ENCODE measurements around the gene ENTPD1.
"Not testable (repeated sequence)": the region's sequence is repeated elsewhere in the genome, so short reads cannot be mapped to it uniquely, and the experiment has no call there.

The ENTPD1 gene

DNA sequence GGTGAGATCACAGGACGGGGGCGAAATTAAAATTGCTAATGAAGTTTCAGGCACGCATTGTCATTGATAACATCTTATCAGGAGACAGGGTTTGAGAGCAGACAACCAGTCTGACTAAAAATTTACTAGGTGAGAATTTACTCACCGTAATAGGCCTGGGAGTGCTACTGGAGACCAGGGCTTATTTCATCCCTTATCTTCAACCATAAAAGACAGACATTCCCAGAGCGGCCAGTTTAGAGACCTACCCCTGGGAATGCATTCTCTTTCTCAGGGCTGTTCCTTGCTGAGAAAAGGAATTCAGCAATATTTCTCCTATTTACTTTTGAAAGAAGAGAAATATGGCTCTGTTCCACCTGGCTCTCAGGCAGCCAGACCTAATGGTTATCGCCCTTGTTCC lies 23.1 kb upstream of the ENTPD1 start:
- not testable (repeated sequence) for H3K4me1 ChIP-seq (ENCODE audit: control insufficient read depth in 1 of 2, insufficient read depth in 2 of 2, low read length in 2 of 2); H3K27ac ChIP-seq (ENCODE audit: low read length); H3K9me3 ChIP-seq (ENCODE audit: control insufficient read depth in 1 of 2, low read length in 2 of 2); H3K4me3 ChIP-seq (ENCODE audit: low read depth in 1 of 2, low read length in 2 of 2); H3K36me3 ChIP-seq (ENCODE audit: control insufficient read depth in 1 of 2, insufficient read depth in 2 of 2, low read length in 2 of 2); H3K27me3 ChIP-seq (ENCODE audit: low read depth, low read length)

DNA sequence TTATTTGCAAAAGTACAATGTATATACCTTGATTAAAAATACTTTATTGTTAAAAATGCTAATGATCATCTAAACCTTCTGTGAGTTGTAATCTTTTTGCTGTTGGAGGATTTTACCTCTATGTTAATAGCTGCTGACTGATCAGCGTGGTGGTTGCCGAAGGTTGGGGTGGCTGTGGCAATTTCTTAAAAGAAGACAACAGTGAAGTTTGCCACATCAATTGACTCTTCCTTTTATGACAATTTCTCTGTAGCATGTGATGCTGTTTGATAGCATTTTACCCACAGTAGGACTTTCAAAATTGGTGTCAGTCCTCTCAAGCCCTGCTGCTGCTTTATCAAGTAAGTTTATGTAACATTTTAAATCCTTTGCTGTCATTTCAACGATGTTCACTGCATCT lies 16.9 kb upstream of the ENTPD1 start:
- Histone ChIP-seq H3K4me1 (ENCODE audit: control insufficient read depth in 1 of 2, insufficient read depth in 2 of 2, low read length in 2 of 2) (no peaks in the 10 kb centered on the region), H3K27ac (ENCODE audit: low read length) (no peak overlapping the region), H3K4me3 (ENCODE audit: low read depth in 1 of 2, low read length in 2 of 2) (no peak overlapping the region), H3K27me3 (ENCODE audit: low read depth, low read length) (no peaks in the 10 kb centered on the region), H3K36me3 (ENCODE audit: control insufficient read depth in 1 of 2, insufficient read depth in 2 of 2, low read length in 2 of 2) (no peaks in the 10 kb centered on the region), H3K9me3 (ENCODE audit: control insufficient read depth in 1 of 2, low read length in 2 of 2) (peaks cover 0 to under 1% of the 10 kb centered on the region in 2 donors)

DNA sequence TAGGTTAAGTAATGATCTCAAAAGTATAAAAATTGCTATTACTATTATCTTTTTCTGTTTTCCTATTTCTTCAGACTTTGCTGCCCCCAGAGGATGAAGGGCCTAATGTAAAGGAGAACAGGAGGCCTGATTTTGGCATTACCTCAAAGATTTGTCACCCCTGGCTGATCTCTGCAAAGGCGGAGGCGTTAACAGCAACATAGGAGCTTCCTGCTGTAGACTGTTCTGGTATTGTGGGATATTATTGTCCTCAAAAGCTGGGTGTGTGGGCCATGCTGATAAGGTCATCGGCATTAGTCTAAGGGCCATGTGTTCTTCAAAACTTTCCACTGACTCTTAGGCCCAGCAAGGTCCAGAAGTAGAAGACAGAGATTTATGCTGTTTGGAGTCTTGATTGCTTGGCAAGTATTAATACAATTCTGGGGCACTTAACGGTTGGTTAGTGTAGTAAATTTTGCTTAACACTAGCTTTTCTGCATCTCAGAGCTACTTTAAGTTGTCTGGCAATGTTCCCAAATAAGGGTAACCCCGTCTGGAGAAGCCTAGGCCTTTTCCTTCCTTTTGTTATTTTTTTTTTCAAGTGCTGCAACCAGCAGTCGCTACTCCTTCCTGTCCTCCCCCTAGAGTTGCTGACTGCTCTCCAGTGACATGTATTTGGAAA lies 14.0 kb upstream of the ENTPD1 start:
- no peaks in the 10 kb centered on the region for H3K9me3 ChIP-seq (ENCODE audit: control insufficient read depth in 1 of 2, low read length in 2 of 2)

DNA sequence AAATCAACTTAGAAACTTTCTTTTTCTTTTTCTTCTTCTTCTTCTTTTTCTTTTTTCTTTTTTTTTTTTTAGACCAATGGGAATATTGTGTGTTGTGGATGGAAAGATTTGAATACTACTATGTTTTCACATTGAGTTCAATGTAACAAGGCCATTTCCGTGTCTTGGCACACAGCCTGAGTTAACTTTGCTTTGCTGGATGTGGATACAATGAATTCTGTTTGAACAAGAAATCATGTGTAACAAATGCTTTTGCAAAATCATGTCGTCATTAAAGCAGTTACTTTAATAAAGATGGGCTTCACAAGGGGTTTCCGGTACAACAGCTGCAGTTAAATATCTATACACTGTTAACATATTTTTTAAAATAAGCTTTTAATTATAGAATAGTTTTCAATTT lies 13.5 kb upstream of the ENTPD1 start:
- Histone ChIP-seq H3K9me3 (ENCODE audit: control insufficient read depth in 1 of 2, low read length in 2 of 2) (no peaks in the 10 kb centered on the region), H3K27me3 (ENCODE audit: low read depth, low read length) (no peaks in the 10 kb centered on the region), H3K27ac (ENCODE audit: low read length) (peak overlapping the region; percentile 61), H3K4me3 (ENCODE audit: low read depth in 1 of 2, low read length in 2 of 2) (no peak overlapping the region), H3K4me1 (ENCODE audit: control insufficient read depth in 1 of 2, insufficient read depth in 2 of 2, low read length in 2 of 2) (no peaks in the 10 kb centered on the region), H3K36me3 (ENCODE audit: control insufficient read depth in 1 of 2, insufficient read depth in 2 of 2, low read length in 2 of 2) (no peaks in the 10 kb centered on the region)

More for the DNA sequence above, 14.0 kb upstream of the ENTPD1 start:
- peak overlapping the region; percentile 61 for H3K27ac ChIP-seq (ENCODE audit: low read length)
- no peak overlapping the region for H3K4me3 ChIP-seq (ENCODE audit: low read depth in 1 of 2, low read length in 2 of 2)
- no peaks in the 10 kb centered on the region for H3K4me1 ChIP-seq (ENCODE audit: control insufficient read depth in 1 of 2, insufficient read depth in 2 of 2, low read length in 2 of 2)
- H3K27me3 ChIP-seq (ENCODE audit: low read depth, low read length): no peaks in the 10 kb centered on the region
- H3K36me3 ChIP-seq (ENCODE audit: control insufficient read depth in 1 of 2, insufficient read depth in 2 of 2, low read length in 2 of 2): no peaks in the 10 kb centered on the region

DNA sequence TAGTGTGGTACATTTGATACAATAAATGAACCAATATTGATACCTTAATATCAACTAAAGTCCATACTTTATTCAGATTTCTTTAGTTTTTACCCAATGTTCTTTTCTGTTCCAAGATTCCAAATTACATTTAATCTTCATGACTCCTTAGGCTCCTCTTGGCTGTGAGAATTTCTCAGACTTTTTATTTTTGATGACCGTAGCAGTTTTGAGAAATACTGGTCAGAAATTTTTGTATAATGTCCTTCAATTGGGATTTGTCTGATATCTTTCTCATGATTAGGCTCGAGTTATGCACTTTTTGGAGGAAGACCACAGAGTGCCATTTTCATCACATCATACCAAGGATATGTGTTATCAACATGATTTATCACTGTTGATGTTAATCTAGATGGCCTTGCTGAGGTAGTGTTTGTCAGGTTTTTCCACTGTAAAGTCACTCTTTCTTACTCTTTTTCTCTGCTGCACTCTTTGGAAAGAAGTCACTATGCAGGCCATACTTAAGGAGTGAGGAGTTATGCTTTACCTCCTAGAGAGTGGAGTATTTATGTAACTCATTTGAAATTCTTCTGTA lies 12.9 kb upstream of the ENTPD1 start:
- no peaks in the 10 kb centered on the region for H3K9me3 ChIP-seq (ENCODE audit: control insufficient read depth in 1 of 2, low read length in 2 of 2)
- no peaks in the 10 kb centered on the region for H3K36me3 ChIP-seq (ENCODE audit: control insufficient read depth in 1 of 2, insufficient read depth in 2 of 2, low read length in 2 of 2)
- H3K27me3 ChIP-seq (ENCODE audit: low read depth, low read length): no peaks in the 10 kb centered on the region
- H3K27ac ChIP-seq (ENCODE audit: low read length): no peak overlapping the region
- H3K4me1 ChIP-seq (ENCODE audit: control insufficient read depth in 1 of 2, insufficient read depth in 2 of 2, low read length in 2 of 2): no peaks in the 10 kb centered on the region
- no peak overlapping the region for H3K4me3 ChIP-seq (ENCODE audit: low read depth in 1 of 2, low read length in 2 of 2)

DNA sequence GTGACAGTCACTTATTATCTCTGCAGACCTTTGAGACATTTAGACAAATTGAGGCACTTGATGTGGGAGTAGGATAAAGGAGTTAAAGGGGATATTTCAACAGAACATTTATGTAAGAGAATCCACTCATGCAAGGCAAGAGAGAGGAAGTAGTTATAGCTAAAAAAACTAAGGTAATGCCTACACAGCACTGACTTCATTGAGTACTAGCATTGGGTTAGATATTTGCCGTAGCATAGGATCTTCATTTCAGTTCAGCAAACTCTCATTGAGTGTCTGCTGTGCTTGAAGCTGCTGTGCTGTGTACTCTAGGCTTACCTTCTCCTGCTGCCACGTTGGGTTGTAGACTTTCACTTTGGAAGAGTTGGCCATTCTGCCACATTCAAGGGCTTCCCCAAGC lies 10.5 kb upstream of the ENTPD1 start:
- Histone ChIP-seq H3K27ac (ENCODE audit: low read length) (no peak overlapping the region), H3K4me1 (ENCODE audit: control insufficient read depth in 1 of 2, insufficient read depth in 2 of 2, low read length in 2 of 2) (no peaks in the 10 kb centered on the region), H3K36me3 (ENCODE audit: control insufficient read depth in 1 of 2, insufficient read depth in 2 of 2, low read length in 2 of 2) (no peaks in the 10 kb centered on the region), H3K9me3 (ENCODE audit: control insufficient read depth in 1 of 2, low read length in 2 of 2) (no peaks in the 10 kb centered on the region), H3K4me3 (ENCODE audit: low read depth in 1 of 2, low read length in 2 of 2) (no peak overlapping the region), H3K27me3 (ENCODE audit: low read depth, low read length) (no peaks in the 10 kb centered on the region)

DNA sequence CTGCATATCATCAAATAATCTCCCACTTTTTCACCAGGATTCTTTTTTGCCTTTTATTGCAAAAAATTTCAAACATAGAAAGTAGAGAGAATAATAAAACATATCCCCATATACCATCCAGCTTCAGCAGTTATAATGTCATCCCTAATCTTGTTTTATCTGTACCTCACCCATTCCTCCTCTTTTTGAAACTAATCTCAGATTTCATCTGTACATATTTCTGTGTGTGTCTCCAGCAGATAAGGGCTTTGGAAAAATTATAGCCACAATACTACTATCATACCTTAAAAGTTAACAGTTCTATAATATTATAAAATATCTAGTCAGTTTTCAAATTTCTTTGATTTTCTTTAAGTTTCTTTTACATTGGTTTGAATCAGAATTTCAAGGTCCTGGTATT lies 7.6 kb upstream of the ENTPD1 start:
- H3K36me3 ChIP-seq (ENCODE audit: control insufficient read depth in 1 of 2, insufficient read depth in 2 of 2, low read length in 2 of 2): no peaks in the 10 kb centered on the region
- H3K4me3 ChIP-seq (ENCODE audit: low read depth in 1 of 2, low read length in 2 of 2): no peak overlapping the region
- H3K27me3 ChIP-seq (ENCODE audit: low read depth, low read length): no peaks in the 10 kb centered on the region
- H3K9me3 ChIP-seq (ENCODE audit: control insufficient read depth in 1 of 2, low read length in 2 of 2): no peaks in the 10 kb centered on the region
- no peaks in the 10 kb centered on the region for H3K4me1 ChIP-seq (ENCODE audit: control insufficient read depth in 1 of 2, insufficient read depth in 2 of 2, low read length in 2 of 2)
- no peak overlapping the region for H3K27ac ChIP-seq (ENCODE audit: low read length)

DNA sequence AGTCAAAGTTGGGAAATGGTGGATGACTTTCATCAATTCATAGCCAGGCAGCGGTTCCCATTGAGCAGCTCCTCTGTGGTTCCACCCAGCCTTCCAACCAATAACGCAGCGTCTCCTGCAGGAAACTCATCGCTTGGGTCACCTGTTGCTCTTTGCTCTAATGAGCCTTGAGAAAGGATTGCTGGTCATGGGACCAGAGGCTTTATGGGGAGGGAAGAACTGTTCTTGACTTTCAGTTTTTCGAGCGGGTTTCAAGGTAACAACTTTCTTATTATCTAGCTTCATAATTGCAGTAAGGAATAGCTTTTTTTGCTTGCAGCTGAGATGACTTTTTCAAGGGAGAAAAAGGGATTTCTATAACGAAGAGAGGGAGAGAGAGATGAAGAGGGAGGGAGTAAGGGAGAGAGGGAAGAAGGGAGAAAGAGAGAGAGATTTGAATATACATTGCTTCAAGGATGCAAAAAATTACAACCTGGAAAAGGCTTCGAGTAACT lies 405 bp upstream of the ENTPD1 start:
- no peaks in the 10 kb centered on the region for H3K36me3 ChIP-seq (ENCODE audit: control insufficient read depth in 1 of 2, insufficient read depth in 2 of 2, low read length in 2 of 2)
- H3K4me1 ChIP-seq (ENCODE audit: control insufficient read depth in 1 of 2, insufficient read depth in 2 of 2, low read length in 2 of 2): no peaks in the 10 kb centered on the region
- peak overlapping the region; percentile 89 for H3K27ac ChIP-seq (ENCODE audit: low read length)
- no peaks in the 10 kb centered on the region for H3K27me3 ChIP-seq (ENCODE audit: low read depth, low read length)
- peak overlapping the region; percentile 66 to 68 for H3K4me3 ChIP-seq (ENCODE audit: low read depth in 1 of 2, low read length in 2 of 2)
- no peaks in the 10 kb centered on the region for H3K9me3 ChIP-seq (ENCODE audit: control insufficient read depth in 1 of 2, low read length in 2 of 2)

DNA sequence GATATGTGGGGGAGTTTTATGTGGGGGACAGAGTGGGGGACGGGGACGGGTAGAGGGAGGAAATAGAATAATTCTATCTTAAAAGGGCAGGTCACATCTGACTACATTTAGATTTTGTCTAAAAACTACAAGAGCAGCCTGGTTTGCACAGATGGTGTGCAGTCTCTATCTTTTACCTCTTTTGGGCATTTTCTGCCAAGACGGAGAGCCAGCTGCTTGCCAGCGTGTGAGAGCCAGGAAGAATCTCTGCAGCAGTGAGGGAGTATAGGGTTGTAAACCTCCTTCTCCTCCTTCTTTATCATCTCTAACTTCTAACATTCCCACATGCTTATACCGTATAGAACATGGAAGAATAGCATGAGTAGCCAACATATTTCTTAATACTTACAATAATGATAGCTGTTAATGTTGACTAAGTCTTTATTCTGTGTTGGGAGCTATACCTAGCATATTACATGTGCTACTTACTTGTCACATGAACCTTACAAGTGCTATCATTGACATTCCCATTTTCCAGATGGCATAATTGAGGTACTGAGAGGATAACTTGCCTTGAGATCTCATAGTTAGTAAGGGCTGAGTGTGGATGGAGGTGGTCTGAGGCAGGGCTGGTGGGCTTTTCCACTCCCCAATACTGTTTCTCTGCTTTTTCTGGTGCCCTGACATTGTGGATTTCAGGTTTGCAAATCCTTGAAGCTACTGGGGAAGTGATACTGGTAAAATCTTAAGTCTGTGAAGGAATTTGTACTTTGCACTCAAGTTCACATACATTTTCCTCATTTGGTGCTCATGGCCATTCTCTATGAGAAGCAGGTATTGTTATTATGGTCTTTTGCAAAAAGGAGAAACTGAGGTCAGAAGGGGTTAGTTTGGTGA lies 1.1 kb downstream of the ENTPD1 start:
- no peaks in the 10 kb centered on the region for H3K36me3 ChIP-seq (ENCODE audit: control insufficient read depth in 1 of 2, insufficient read depth in 2 of 2, low read length in 2 of 2)
- peak overlapping the region; percentile 66 to 68 for H3K4me3 ChIP-seq (ENCODE audit: low read depth in 1 of 2, low read length in 2 of 2)
- H3K4me1 ChIP-seq (ENCODE audit: control insufficient read depth in 1 of 2, insufficient read depth in 2 of 2, low read length in 2 of 2): no peaks in the 10 kb centered on the region
- H3K27ac ChIP-seq (ENCODE audit: low read length): peak overlapping the region; percentile 89
- no peaks in the 10 kb centered on the region for H3K27me3 ChIP-seq (ENCODE audit: low read depth, low read length)
- no peaks in the 10 kb centered on the region for H3K9me3 ChIP-seq (ENCODE audit: control insufficient read depth in 1 of 2, low read length in 2 of 2)

DNA sequence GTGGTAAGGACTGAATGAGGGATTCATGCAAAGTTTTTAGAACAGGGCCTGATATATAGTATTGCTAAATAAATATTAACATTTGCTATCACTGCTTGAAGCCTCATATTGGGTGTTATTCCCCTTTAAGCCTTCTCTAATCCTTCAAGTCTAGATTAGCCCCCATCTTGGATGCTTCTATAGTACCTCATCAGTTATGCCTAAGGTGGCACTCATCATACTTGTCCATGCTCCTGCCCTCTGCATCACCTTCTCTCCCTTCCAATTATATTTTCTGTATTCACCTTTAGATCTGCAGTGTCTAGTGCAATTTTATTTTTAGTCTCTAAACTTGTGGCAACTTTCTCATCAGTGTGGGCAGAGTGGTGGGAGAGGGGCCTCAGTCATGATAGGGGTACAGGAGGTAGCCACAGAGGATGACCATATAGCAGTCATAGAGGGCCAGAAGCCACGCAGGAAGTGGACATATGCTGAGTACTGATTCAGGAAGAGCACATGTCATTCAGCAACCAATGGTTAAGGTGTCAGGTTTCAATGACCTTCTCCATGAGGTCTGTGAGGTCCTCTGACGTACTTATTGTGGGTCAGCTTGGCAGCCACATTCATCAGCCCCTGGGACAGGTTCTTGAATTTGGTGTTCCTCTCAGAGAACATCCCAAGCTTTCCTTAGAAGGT lies 2.5 kb downstream of the ENTPD1 start:
- H3K4me1 ChIP-seq (ENCODE audit: control insufficient read depth in 1 of 2, insufficient read depth in 2 of 2, low read length in 2 of 2): no peaks in the 10 kb centered on the region
- H3K27ac ChIP-seq (ENCODE audit: low read length): peak overlapping the region; percentile 71
- no peaks in the 10 kb centered on the region for H3K9me3 ChIP-seq (ENCODE audit: control insufficient read depth in 1 of 2, low read length in 2 of 2)
- H3K36me3 ChIP-seq (ENCODE audit: control insufficient read depth in 1 of 2, insufficient read depth in 2 of 2, low read length in 2 of 2): no peaks in the 10 kb centered on the region
- no peaks in the 10 kb centered on the region for H3K27me3 ChIP-seq (ENCODE audit: low read depth, low read length)
- peak overlapping the region in 1 of 2 donors; percentile 27 for H3K4me3 ChIP-seq (ENCODE audit: low read depth in 1 of 2, low read length in 2 of 2)

DNA sequence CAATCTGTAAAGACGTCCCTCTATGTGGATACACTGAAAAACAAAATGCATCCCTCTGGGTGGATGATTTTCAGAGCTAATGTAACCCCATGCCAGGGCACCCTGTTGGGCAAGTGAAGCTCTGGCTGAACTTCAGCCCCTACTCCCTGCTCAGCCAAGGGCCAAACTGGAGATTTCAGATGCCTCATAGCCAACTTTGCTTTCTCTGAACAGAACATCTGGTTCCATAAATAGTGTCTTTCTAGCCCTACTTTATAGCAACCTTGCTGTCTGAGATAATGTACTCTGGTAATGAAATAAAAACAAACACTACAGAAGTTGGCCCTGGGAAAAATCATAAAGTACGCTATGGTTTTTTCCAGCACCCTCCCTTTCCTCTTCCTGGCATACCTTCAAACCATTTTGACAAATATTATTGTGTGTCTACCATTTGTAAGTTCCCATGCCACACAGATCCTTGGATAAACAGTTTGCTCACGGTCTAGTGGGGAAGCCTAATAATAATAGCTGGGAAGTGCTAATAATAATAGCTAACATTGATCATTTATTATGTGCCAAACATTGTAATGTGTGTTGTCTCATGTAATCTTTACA lies 3.4 kb downstream of the ENTPD1 start:
- H3K4me1 ChIP-seq (ENCODE audit: control insufficient read depth in 1 of 2, insufficient read depth in 2 of 2, low read length in 2 of 2): no peaks in the 10 kb centered on the region
- H3K4me3 ChIP-seq (ENCODE audit: low read depth in 1 of 2, low read length in 2 of 2): no peak overlapping the region
- no peaks in the 10 kb centered on the region for H3K27me3 ChIP-seq (ENCODE audit: low read depth, low read length)
- no peaks in the 10 kb centered on the region for H3K36me3 ChIP-seq (ENCODE audit: control insufficient read depth in 1 of 2, insufficient read depth in 2 of 2, low read length in 2 of 2)
- peaks cover 0 to 3% of the 10 kb centered on the region in 2 donors for H3K9me3 ChIP-seq (ENCODE audit: control insufficient read depth in 1 of 2, low read length in 2 of 2)
- H3K27ac ChIP-seq (ENCODE audit: low read length): no peak overlapping the region

Data from muscle layer of duodenum (tissue), 2 donors.